ENCODE data around the gene GTSE1.

- no peak for TF ChIP-seq CTCF (IDR thresholded peaks at IDR 0.05)
- no peak for TF ChIP-seq POLR2A (IDR thresholded peaks at IDR 0.05)
- no peak for TF ChIP-seq EP300 (IDR thresholded peaks at IDR 0.05)
These were observed 61.2 kb downstream of the GTSE1 start for GRCh38 chr22:46357711-46358520.
